Fibroblast of lung (primary cell): ENCODE results near the gene WWC1. TPM values are rescaled to one million over a fixed set of nuclear protein-coding genes. Genes with fewer than 3 reads are reported as not detected.

Experiments used
- DNase-seq, 2 donors: peaks; one replicate each; pipeline versions ENCODE4 v3.0.0 to v3.0.0-alpha.2; 2010; ENCODE audit warnings: low read depth in 2 of 2
- H2AFZ ChIP-seq: 2 replicates; pipeline ENCODE4 v1.5.1; 2012; ENCODE audit warnings: low read length, control low read depth, inconsistent platforms
- H3K27ac ChIP-seq: 2 replicates; pipeline ENCODE4 v1.5.1; 2011; ENCODE audit warnings: low read length, control low read depth; ENCODE audit not compliant: insufficient read depth
- H3K27me3 ChIP-seq: 2 replicates; pipeline ENCODE4 v1.5.1; 2011; ENCODE audit warnings: mild to moderate bottlenecking, low read length; ENCODE audit not compliant: control insufficient read depth, insufficient read depth
- H3K36me3 ChIP-seq: 2 replicates; pipeline ENCODE4 v1.5.1; 2011; ENCODE audit warnings: low read length; ENCODE audit not compliant: control insufficient read depth, insufficient read depth
- H3K4me1 ChIP-seq: 2 replicates; pipeline ENCODE4 v1.5.1; 2011; ENCODE audit warnings: low read length; ENCODE audit not compliant: control insufficient read depth, insufficient read depth; ENCODE audit errors: extremely low read depth
- H3K4me2 ChIP-seq: 2 replicates; pipeline ENCODE4 v1.5.1; 2011; ENCODE audit warnings: low read length, control low read depth; ENCODE audit not compliant: insufficient read depth; ENCODE audit errors: extremely low read depth
- H3K4me3 ChIP-seq, 4 experiments: fragments of 200-600 bp in 1 of 4; sonication (generic) in 1 of 4; replicated peaks in 1 of 4; 2 replicates each; pipeline ENCODE4 v1.5.1; 2011 to 2016; ENCODE audit warnings: low read length in 4 of 4, low read depth in 3 of 4, mild to moderate bottlenecking in 3 of 4, control low read depth in 2 of 4, inconsistent platforms in 1 of 4, mixed read lengths in 1 of 4; ENCODE audit not compliant: insufficient read depth in 1 of 4; ENCODE audit errors: control extremely low read depth in 1 of 4
- H3K79me2 ChIP-seq: 2 replicates; pipeline ENCODE4 v1.5.1; 2012; ENCODE audit warnings: mild to moderate bottlenecking, low read length, inconsistent platforms; ENCODE audit not compliant: control insufficient read depth, insufficient read depth
- H3K9ac ChIP-seq: 2 replicates; pipeline ENCODE4 v1.5.1; 2011; ENCODE audit warnings: mild to moderate bottlenecking, low read length, control low read depth; ENCODE audit not compliant: insufficient read depth
- H3K9me3 ChIP-seq: 2 replicates; pipeline ENCODE4 v1.5.1; 2012; ENCODE audit warnings: low read depth, low read length; ENCODE audit not compliant: control insufficient read depth, insufficient read depth
- H4K20me1 ChIP-seq: 2 replicates; pipeline ENCODE4 v1.5.1; 2011; ENCODE audit warnings: low read length; ENCODE audit not compliant: control insufficient read depth, insufficient read depth; ENCODE audit errors: extremely low read depth
- EZH2 ChIP-seq: IDR thresholded peaks from 2 replicates; pipeline ENCODE4 v1.5.1; 2012; ENCODE audit warnings: low read length, control low read depth, mild to moderate bottlenecking; ENCODE audit errors: missing control alignments
- polyA plus RNA-seq, 2 donors: library from polyadenylated mRNA; depleted of rRNA in 1 of 2; stranded (reverse) in 1 of 2; unstranded in 1 of 2; fragments of >200 nt; gene quantifications; 2 replicates each; pipeline ENCODE4 v1.2.1, GENCODE V29; 2011 to 2012; ENCODE audit warnings: missing spikeins in 1 of 2
- total RNA-seq: library from RNA; depleted of rRNA; stranded (reverse); fragments of >200 nt; gene quantifications from 2 replicates; pipeline ENCODE4 v1.2.1, GENCODE V29; 2014
- TF ChIP-seq, protein P1 (sequence below), 2 donors: IDR thresholded peaks in 1 of 2; conservative IDR thresholded peaks in 1 of 2; 1 replicate in 1 of 2; 2 replicates in 1 of 2; pipeline ENCODE4 v1.5.1; 2011 to 2012; ENCODE audit warnings: low read length in 2 of 2, control low read depth in 1 of 2, inconsistent platforms in 1 of 2, low read depth in 1 of 2, mild to moderate bottlenecking in 1 of 2

Gene WWC1
- total and polyA plus RNA-seq, 2 donors (not counting 1 experiment from before 2014, with no cell fraction given) = 2.5 to 3.2 TPM

DNA sequence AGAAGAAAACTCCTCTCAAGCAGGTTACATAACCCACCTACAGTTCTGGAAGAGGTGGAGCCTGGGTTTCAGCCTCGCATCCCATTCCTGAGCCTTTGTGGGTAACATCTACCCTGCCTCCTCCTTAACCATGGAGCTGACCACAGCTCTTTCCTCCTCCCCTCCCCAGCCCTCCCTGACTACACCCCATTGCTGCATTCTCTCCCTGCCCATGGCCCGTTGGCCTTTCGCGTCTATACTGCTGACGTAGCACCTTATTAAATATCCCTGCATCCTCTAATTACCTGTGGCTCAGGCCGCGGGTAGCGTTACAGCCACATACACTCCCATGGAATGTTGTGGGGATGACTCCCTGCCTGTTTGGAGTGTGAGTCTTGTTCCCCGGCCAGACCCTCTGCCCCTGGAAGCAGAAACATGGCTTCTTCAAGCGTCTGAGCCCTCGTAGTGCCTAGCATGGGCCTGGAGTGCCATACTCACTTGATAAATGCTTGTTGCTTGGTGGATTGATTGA, 72.8 kb downstream of the WWC1 start:
- Histone ChIP-seq H4K20me1 (no peaks in the 10 kb centered on the region), H3K9me3 (no peaks in the 10 kb centered on the region), H3K4me1 (peaks cover 19% of the 10 kb centered on the region), H2AFZ (no peak overlapping the region), H3K36me3 (no peaks in the 10 kb centered on the region), H3K27me3 (no peaks in the 10 kb centered on the region), H3K4me2 (no peak overlapping the region), H3K4me3 (no peak overlapping the region), H3K9ac (no peak overlapping the region), H3K79me2 (no peaks in the 10 kb centered on the region), H3K27ac (no peak overlapping the region)
- TF ChIP-seq, protein P1, sequence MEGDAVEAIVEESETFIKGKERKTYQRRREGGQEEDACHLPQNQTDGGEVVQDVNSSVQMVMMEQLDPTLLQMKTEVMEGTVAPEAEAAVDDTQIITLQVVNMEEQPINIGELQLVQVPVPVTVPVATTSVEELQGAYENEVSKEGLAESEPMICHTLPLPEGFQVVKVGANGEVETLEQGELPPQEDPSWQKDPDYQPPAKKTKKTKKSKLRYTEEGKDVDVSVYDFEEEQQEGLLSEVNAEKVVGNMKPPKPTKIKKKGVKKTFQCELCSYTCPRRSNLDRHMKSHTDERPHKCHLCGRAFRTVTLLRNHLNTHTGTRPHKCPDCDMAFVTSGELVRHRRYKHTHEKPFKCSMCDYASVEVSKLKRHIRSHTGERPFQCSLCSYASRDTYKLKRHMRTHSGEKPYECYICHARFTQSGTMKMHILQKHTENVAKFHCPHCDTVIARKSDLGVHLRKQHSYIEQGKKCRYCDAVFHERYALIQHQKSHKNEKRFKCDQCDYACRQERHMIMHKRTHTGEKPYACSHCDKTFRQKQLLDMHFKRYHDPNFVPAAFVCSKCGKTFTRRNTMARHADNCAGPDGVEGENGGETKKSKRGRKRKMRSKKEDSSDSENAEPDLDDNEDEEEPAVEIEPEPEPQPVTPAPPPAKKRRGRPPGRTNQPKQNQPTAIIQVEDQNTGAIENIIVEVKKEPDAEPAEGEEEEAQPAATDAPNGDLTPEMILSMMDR (conservative IDR thresholded peaks at IDR 0.05 in 1 of 2, IDR thresholded peaks at IDR 0.05 in 1 of 2; ENCODE audit: low read depth in 1 of 2, low read length in 2 of 2) = no peak
- no peak for TF ChIP-seq EZH2
- DNase-seq = peak; percentile 35 to 88

DNA sequence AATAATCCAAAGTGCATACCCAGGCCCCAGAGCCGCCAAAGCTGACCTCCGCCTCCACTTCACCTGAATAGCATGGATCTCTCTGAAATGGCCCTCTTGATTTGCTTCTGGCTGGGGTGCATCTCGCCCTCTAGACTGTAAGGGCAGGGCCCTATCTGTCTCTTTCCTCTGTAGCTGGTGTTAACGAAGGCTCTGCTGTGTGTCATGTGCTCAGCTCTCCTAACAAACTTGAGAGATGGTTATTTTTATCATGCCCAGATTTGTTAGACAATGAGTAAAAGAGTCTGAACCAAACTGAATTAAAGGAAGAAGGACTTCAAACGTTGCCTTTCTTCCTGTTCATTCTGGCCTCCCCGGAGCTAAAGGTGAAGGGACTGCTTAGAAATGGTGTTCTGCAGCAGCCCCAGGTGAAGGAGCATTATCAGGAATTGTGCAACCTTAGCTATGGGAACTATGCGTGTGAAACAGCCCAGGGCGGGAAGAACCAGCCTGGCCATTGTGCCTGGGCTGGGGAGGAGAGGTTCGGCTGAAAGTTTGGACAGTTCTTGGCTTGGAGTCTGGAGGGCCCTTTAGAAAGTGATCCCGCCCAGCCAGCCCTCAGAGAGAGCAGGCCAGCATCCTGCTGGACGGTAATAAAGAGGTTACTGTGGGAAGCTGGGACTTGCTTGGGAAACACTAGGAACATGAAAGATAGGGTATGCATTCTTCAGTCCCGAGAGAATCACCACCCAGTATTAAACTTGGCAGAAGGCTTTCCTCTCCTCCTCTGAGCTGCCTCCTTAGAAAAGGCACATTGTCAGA, 73.5 kb downstream of the WWC1 start:
- no peaks in the 10 kb centered on the region for H3K79me2 ChIP-seq
- H2AFZ ChIP-seq = no peak overlapping the region
- no peaks in the 10 kb centered on the region for H3K9me3 ChIP-seq
- H3K36me3 ChIP-seq = no peaks in the 10 kb centered on the region
- H3K4me1 ChIP-seq = peaks cover 19% of the 10 kb centered on the region
- TF ChIP-seq, protein P1 (conservative IDR thresholded peaks at IDR 0.05 in 1 of 2, IDR thresholded peaks at IDR 0.05 in 1 of 2; ENCODE audit: low read depth in 1 of 2, low read length in 2 of 2) = no peak
- no peak for TF ChIP-seq EZH2
- H3K4me2 ChIP-seq = peak overlapping the region; percentile 25
- H3K27ac ChIP-seq = peak overlapping the region; percentile 56
- H3K9ac ChIP-seq = no peak overlapping the region
- H3K4me3 ChIP-seq = no peak overlapping the region
- H4K20me1 ChIP-seq = no peaks in the 10 kb centered on the region
- H3K27me3 ChIP-seq = no peaks in the 10 kb centered on the region
- DNase-seq = peak; percentile 39 to 49

DNA sequence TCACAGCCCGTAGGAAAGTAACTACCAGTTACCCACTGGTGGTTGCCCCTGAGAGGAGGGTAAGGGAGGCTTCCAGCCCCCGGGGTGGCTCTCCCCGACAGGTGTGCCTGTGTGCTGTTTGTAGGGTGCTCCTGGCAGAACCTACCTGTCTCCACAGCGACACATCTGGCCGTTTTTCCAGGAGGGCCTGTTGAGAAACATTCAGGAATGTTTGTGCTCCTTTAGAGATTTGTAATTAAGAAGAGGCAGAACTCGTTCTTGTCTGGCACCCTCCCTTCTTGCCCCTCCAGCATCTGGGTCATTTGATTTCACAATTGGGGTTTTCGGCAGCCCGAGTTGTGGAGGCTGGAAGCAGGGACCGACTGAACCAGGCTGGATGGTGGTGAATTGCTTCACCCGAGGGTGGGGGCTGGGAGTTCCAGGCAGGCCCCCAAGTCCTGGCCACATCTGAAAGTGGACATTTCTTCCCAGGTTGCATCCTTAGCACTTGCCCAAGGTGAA, 74.2 kb downstream of the WWC1 start:
- peak; percentile 20 to 59 for DNase-seq
- Histone ChIP-seq H3K9me3 (no peaks in the 10 kb centered on the region), H3K4me1 (peaks cover 19% of the 10 kb centered on the region), H3K9ac (peak overlapping the region; percentile 42), H3K27me3 (no peaks in the 10 kb centered on the region), H3K4me2 (peak overlapping the region; percentile 58), H3K4me3 (no peak overlapping the region), H3K36me3 (no peaks in the 10 kb centered on the region), H3K79me2 (no peaks in the 10 kb centered on the region), H4K20me1 (no peaks in the 10 kb centered on the region), H3K27ac (peak overlapping the region; percentile 56), H2AFZ (peak overlapping the region; percentile 7)
- no peak for TF ChIP-seq EZH2
- TF ChIP-seq, protein P1 (conservative IDR thresholded peaks at IDR 0.05 in 1 of 2, IDR thresholded peaks at IDR 0.05 in 1 of 2; ENCODE audit: low read depth in 1 of 2, low read length in 2 of 2) = peak in 1 of 2 donors; percentile 24
